Liver (tissue), 3 donors: ENCODE results near the gene NF1.

ENCODE experiments used
- CTCF ChIP-seq: fragments of 150-350 bp; IDR thresholded peaks from 2 replicates; pipeline ENCODE4 v1.5.1; 2017; ENCODE audit warnings: improper control_type of control experiment, low read depth, low read length; ENCODE audit not compliant: missing input control
- EGR1 ChIP-seq, 2 donors: IDR thresholded peaks; 2 replicates each; pipeline ENCODE4 v1.6.1; 2016 to 2018; ENCODE audit warnings: antibody characterized with exemption in 2 of 2, low read depth in 2 of 2
- FOXA1 ChIP-seq: IDR thresholded peaks from 2 replicates; pipeline ENCODE4 v1.6.1; 2016; ENCODE audit warnings: antibody characterized with exemption
- GABPA ChIP-seq, 2 donors: IDR thresholded peaks in 1 of 2; conservative IDR thresholded peaks in 1 of 2; 2 replicates each; pipeline ENCODE4 v1.6.1; 2016; ENCODE audit warnings: antibody characterized with exemption in 2 of 2, mild to moderate bottlenecking in 1 of 2, moderate library complexity in 1 of 2
- JUND ChIP-seq, 2 donors: IDR thresholded peaks; 2 replicates each; pipeline ENCODE4 v1.6.1; 2016; ENCODE audit warnings: antibody characterized with exemption in 2 of 2
- RAD21 ChIP-seq, 2 donors: IDR thresholded peaks; 2 replicates each; pipeline ENCODE4 v1.6.1; 2016; ENCODE audit warnings: antibody characterized with exemption in 2 of 2, mild to moderate bottlenecking in 2 of 2
- RXRA ChIP-seq, 2 donors: IDR thresholded peaks; 2 replicates each; pipeline ENCODE4 v1.6.1; 2017 to 2018; ENCODE audit warnings: antibody characterized with exemption in 2 of 2, mild to moderate bottlenecking in 1 of 2
- TAF1 ChIP-seq: conservative IDR thresholded peaks from 2 replicates; pipeline ENCODE4 v1.6.1; 2016; ENCODE audit warnings: antibody characterized with exemption, mild to moderate bottlenecking
- YY1 ChIP-seq: IDR thresholded peaks from 2 replicates; pipeline ENCODE4 v1.6.1; 2016; ENCODE audit warnings: antibody characterized with exemption, mild to moderate bottlenecking
- ZBTB33 ChIP-seq: IDR thresholded peaks from 2 replicates; pipeline ENCODE4 v1.6.1; 2016; ENCODE audit warnings: antibody characterized with exemption
- TF ChIP-seq, protein P1 (sequence below): IDR thresholded peaks from 2 replicates; pipeline ENCODE4 v1.6.1; 2016; ENCODE audit warnings: antibody characterized with exemption, mild to moderate bottlenecking
- donor health status: healthy.
- donor health status: healthy.

DNA sequence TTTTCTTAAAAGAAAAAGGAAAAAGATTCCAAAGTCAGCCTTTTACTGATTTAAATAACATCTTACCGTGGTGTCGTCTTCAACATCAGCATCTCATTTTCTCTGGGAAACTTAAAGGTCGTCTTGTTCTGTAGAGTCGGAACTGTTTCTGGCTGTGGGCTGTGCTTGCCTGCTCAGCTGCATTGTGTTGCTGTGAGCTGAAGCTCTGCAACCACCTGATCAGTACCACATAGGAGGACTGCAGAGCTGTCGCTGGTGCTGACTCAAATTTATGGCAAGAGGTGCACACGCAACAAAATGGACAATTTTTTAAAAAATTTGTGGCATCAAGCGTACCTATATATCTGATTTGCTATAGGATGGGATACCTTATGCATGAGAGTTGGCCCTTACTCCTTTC, 202.3 kb downstream of the NF1 start, which contains the start of gene OMG:
- TF ChIP-seq RXRA (IDR thresholded peaks at IDR 0.05) (no peak), GABPA (IDR thresholded peaks at IDR 0.05 in 1 of 2, conservative IDR thresholded peaks at IDR 0.05 in 1 of 2) (no peak), RAD21 (IDR thresholded peaks at IDR 0.05) (no peak), CTCF (no peak), ZBTB33 (no peak), EGR1 (IDR thresholded peaks at IDR 0.05; ENCODE audit: low read depth in 2 of 2) (no peak), TAF1 (no peak), JUND (IDR thresholded peaks at IDR 0.05) (no peak), YY1 (no peak), FOXA1 (no peak)
- TF ChIP-seq, protein P1, sequence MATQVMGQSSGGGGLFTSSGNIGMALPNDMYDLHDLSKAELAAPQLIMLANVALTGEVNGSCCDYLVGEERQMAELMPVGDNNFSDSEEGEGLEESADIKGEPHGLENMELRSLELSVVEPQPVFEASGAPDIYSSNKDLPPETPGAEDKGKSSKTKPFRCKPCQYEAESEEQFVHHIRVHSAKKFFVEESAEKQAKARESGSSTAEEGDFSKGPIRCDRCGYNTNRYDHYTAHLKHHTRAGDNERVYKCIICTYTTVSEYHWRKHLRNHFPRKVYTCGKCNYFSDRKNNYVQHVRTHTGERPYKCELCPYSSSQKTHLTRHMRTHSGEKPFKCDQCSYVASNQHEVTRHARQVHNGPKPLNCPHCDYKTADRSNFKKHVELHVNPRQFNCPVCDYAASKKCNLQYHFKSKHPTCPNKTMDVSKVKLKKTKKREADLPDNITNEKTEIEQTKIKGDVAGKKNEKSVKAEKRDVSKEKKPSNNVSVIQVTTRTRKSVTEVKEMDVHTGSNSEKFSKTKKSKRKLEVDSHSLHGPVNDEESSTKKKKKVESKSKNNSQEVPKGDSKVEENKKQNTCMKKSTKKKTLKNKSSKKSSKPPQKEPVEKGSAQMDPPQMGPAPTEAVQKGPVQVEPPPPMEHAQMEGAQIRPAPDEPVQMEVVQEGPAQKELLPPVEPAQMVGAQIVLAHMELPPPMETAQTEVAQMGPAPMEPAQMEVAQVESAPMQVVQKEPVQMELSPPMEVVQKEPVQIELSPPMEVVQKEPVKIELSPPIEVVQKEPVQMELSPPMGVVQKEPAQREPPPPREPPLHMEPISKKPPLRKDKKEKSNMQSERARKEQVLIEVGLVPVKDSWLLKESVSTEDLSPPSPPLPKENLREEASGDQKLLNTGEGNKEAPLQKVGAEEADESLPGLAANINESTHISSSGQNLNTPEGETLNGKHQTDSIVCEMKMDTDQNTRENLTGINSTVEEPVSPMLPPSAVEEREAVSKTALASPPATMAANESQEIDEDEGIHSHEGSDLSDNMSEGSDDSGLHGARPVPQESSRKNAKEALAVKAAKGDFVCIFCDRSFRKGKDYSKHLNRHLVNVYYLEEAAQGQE = no peak
